ENCODE data around the gene PTPRK.

The PTPRK gene

GRCh38 chr6:128029826-128030225, 490.6 kb downstream of the PTPRK start:
- TF ChIP-seq ZNF565 (CRISPR knock-in tag; conservative IDR thresholded peaks at IDR 0.05; ENCODE audit: low read depth) (no peak), OSR1 (CRISPR knock-in tag; IDR thresholded peaks at IDR 0.05) (no peak), CSRNP3 (CRISPR knock-in tag; IDR thresholded peaks at IDR 0.05) (no peak), ARNTL (CRISPR knock-in tag; IDR thresholded peaks at IDR 0.05; ENCODE audit: borderline replicate concordance, low read depth) (no peak), CREB5 (CRISPR knock-in tag; IDR thresholded peaks at IDR 0.05; ENCODE audit: low read depth) (no peak), PPARA (CRISPR knock-in tag; IDR thresholded peaks at IDR 0.05; ENCODE audit: borderline replicate concordance) (no peak), BACH2 (CRISPR knock-in tag; IDR thresholded peaks at IDR 0.05; ENCODE audit: borderline replicate concordance) (no peak), POU6F1 (CRISPR knock-in tag; IDR thresholded peaks at IDR 0.05; ENCODE audit: borderline replicate concordance, low read depth) (no peak), ZFP3 (CRISPR knock-in tag; IDR thresholded peaks at IDR 0.05) (no peak), ZC3H10 (CRISPR knock-in tag; IDR thresholded peaks at IDR 0.05) (no peak), TOX (CRISPR knock-in tag; IDR thresholded peaks at IDR 0.05; ENCODE audit: borderline replicate concordance) (no peak), ISL1 (CRISPR knock-in tag; IDR thresholded peaks at IDR 0.05) (no peak), ZFP30 (CRISPR knock-in tag; IDR thresholded peaks at IDR 0.05) (no peak), RARB (CRISPR knock-in tag; IDR thresholded peaks at IDR 0.05) (no peak), CSDC2 (CRISPR knock-in tag; IDR thresholded peaks at IDR 0.05) (no peak), SNAI2 (CRISPR knock-in tag; IDR thresholded peaks at IDR 0.05) (no peak)
- no peak for ATAC-seq

- no peak for ATAC-seq
- TF ChIP-seq CSDC2 (CRISPR knock-in tag; IDR thresholded peaks at IDR 0.05) (no peak), POU6F1 (CRISPR knock-in tag; IDR thresholded peaks at IDR 0.05; ENCODE audit: borderline replicate concordance, low read depth) (no peak), TOX (CRISPR knock-in tag; IDR thresholded peaks at IDR 0.05; ENCODE audit: borderline replicate concordance) (no peak)
Measured at GRCh38 chr6:128028183-128028582, 492.2 kb downstream of the PTPRK start.

GRCh38 chr6:128025478-128025877, 494.9 kb downstream of the PTPRK start:
- TF ChIP-seq TOX (CRISPR knock-in tag; IDR thresholded peaks at IDR 0.05; ENCODE audit: borderline replicate concordance) (no peak), SNAI2 (CRISPR knock-in tag; IDR thresholded peaks at IDR 0.05) (no peak), ZFP3 (CRISPR knock-in tag; IDR thresholded peaks at IDR 0.05) (no peak), ZNF8 (CRISPR knock-in tag; IDR thresholded peaks at IDR 0.05) (no peak), RARB (CRISPR knock-in tag; IDR thresholded peaks at IDR 0.05) (no peak), ESRRG (CRISPR knock-in tag; IDR thresholded peaks at IDR 0.05) (no peak), GLIS3 (CRISPR knock-in tag; IDR thresholded peaks at IDR 0.05) (no peak), POU6F1 (CRISPR knock-in tag; IDR thresholded peaks at IDR 0.05; ENCODE audit: borderline replicate concordance, low read depth) (no peak), ISL1 (CRISPR knock-in tag; IDR thresholded peaks at IDR 0.05) (no peak), ZFP30 (CRISPR knock-in tag; IDR thresholded peaks at IDR 0.05) (no peak), TCF4 (CRISPR knock-in tag; IDR thresholded peaks at IDR 0.05; ENCODE audit: borderline replicate concordance) (no peak), ZNF565 (CRISPR knock-in tag; conservative IDR thresholded peaks at IDR 0.05; ENCODE audit: low read depth) (no peak), BACH2 (CRISPR knock-in tag; IDR thresholded peaks at IDR 0.05; ENCODE audit: borderline replicate concordance) (no peak), TSHZ2 (CRISPR knock-in tag; IDR thresholded peaks at IDR 0.05) (no peak), CSRNP3 (CRISPR knock-in tag; IDR thresholded peaks at IDR 0.05) (no peak), ARNTL (CRISPR knock-in tag; IDR thresholded peaks at IDR 0.05; ENCODE audit: borderline replicate concordance, low read depth) (no peak), CREB5 (CRISPR knock-in tag; IDR thresholded peaks at IDR 0.05; ENCODE audit: low read depth) (no peak), OSR1 (CRISPR knock-in tag; IDR thresholded peaks at IDR 0.05) (no peak), CSDC2 (CRISPR knock-in tag; IDR thresholded peaks at IDR 0.05) (no peak), PPARA (CRISPR knock-in tag; IDR thresholded peaks at IDR 0.05; ENCODE audit: borderline replicate concordance) (no peak)
- ATAC-seq: no peak

Data from SK-N-SH treated with all-trans-retinoic acid at 6 μM for 48 hours (cell line).